Measurements from ENCODE around the gene C5.

DNA sequence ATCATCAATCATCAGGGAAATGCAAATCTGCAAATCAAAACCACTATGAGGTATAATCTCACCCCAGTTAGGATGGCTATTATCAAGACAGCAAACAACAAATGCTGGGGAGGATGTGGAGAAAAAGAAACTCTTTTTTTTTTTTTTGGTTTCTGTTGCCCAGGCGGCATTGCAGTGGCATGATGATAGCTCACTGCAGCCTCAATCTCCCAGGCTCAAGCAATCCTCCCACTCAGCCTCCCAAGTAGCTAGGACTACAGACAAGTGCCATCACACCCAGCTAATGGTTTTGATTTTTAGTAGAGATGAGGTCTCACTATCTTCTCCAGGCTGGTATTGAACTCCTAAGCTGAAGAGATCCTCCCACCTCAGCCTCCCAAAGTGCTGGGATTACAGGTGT is 19.3 kb upstream of the C5 start:
- TF ChIP-seq, protein P1, sequence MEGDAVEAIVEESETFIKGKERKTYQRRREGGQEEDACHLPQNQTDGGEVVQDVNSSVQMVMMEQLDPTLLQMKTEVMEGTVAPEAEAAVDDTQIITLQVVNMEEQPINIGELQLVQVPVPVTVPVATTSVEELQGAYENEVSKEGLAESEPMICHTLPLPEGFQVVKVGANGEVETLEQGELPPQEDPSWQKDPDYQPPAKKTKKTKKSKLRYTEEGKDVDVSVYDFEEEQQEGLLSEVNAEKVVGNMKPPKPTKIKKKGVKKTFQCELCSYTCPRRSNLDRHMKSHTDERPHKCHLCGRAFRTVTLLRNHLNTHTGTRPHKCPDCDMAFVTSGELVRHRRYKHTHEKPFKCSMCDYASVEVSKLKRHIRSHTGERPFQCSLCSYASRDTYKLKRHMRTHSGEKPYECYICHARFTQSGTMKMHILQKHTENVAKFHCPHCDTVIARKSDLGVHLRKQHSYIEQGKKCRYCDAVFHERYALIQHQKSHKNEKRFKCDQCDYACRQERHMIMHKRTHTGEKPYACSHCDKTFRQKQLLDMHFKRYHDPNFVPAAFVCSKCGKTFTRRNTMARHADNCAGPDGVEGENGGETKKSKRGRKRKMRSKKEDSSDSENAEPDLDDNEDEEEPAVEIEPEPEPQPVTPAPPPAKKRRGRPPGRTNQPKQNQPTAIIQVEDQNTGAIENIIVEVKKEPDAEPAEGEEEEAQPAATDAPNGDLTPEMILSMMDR (IDR thresholded peaks at IDR 0.05): no peak
- TF ChIP-seq RFX5 (IDR thresholded peaks at IDR 0.05; ENCODE audit: low read length): no peak
- no peak for TF ChIP-seq CHD2 (IDR thresholded peaks at IDR 0.05; ENCODE audit: low read length, partially characterized antibody)
- TF ChIP-seq GABPA (IDR thresholded peaks at IDR 0.05; ENCODE audit: low read depth): no peak
- no peak for TF ChIP-seq TAF1 (IDR thresholded peaks at IDR 0.05; ENCODE audit: borderline replicate concordance, low read depth, low read length)
- TF ChIP-seq NRF1 (IDR thresholded peaks at IDR 0.05; ENCODE audit: low read depth, low read length): no peak
- no peak for TF ChIP-seq FOXJ3 (CRISPR knock-in tag; IDR thresholded peaks at IDR 0.05)

All from SK-N-SH (cell line).